Loucy (cell line): ENCODE data around the gene LCK.

Experiments
- H2AFZ ChIP-seq: fragments of 200-600 bp; sonication (generic); 2 replicates; pipeline ENCODE4 v1.6.0; 2016; ENCODE audit warnings: antibody characterized with exemption, mild to moderate bottlenecking, low read length, moderate library complexity
- H3F3A ChIP-seq: fragments of 200-600 bp; 2 replicates; pipeline ENCODE4 v1.6.0; 2016; ENCODE audit warnings: antibody characterized with exemption, low read depth, mild to moderate bottlenecking
- H3K27me3 ChIP-seq: fragments of 200-600 bp; sonication (generic); 2 replicates; pipeline ENCODE4 v1.6.1; 2014; ENCODE audit warnings: low read length, mild to moderate bottlenecking; ENCODE audit not compliant: insufficient read depth, poor library complexity, severe bottlenecking
- H3K36me3 ChIP-seq: fragments of 200-600 bp; sonication (generic); 2 replicates; pipeline ENCODE4 v1.6.1; 2016; ENCODE audit warnings: low read length; ENCODE audit not compliant: insufficient read depth
- H3K4me1 ChIP-seq: fragments of 200-600 bp; sonication (generic); 2 replicates; pipeline ENCODE4 v1.5.1; 2014; ENCODE audit warnings: low read length, mild to moderate bottlenecking; ENCODE audit not compliant: insufficient read depth, poor library complexity, severe bottlenecking
- H3K4me2 ChIP-seq: fragments of 200-600 bp; sonication (generic); 2 replicates; pipeline ENCODE4 v1.6.0; 2014; ENCODE audit warnings: antibody characterized with exemption, low read length, low read depth, mild to moderate bottlenecking; ENCODE audit not compliant: poor library complexity, severe bottlenecking
- H3K4me3 ChIP-seq: fragments of 200-600 bp; sonication (generic); 2 replicates; pipeline ENCODE4 v1.5.1; 2014; ENCODE audit warnings: low read length, mild to moderate bottlenecking, mixed read lengths; ENCODE audit not compliant: poor library complexity, severe bottlenecking
- H3K79me2 ChIP-seq: fragments of 200-600 bp; sonication (generic); 2 replicates; pipeline ENCODE4 v1.6.1; 2014; ENCODE audit warnings: low read length; ENCODE audit not compliant: insufficient read depth
- H3K9ac ChIP-seq: fragments of 200-600 bp; sonication (generic); 2 replicates; pipeline ENCODE4 v1.6.0; 2014; ENCODE audit warnings: mild to moderate bottlenecking, low read depth, low read length, moderate library complexity; ENCODE audit not compliant: poor library complexity, severe bottlenecking
- H3K9me2 ChIP-seq: fragments of 200-600 bp; sonication (generic); replicated peaks from 2 replicates; pipeline ENCODE4 v1.6.1; 2016; ENCODE audit warnings: low read depth, low read length, mixed read lengths
- H3K9me3 ChIP-seq: fragments of 200-600 bp; sonication (generic); 2 replicates; pipeline ENCODE4 v1.6.1; 2014; ENCODE audit warnings: mild to moderate bottlenecking, antibody characterized with exemption, low read length, low read depth; ENCODE audit not compliant: insufficient read depth
- H4K20me1 ChIP-seq: fragments of 200-600 bp; sonication (generic); 2 replicates; pipeline ENCODE4 v1.6.0; 2014; ENCODE audit warnings: antibody characterized with exemption, low read length, mild to moderate bottlenecking; ENCODE audit not compliant: insufficient read depth, poor library complexity, severe bottlenecking
- CTCF ChIP-seq: fragments of 200-600 bp; sonication (generic); conservative IDR thresholded peaks from 2 replicates; pipeline ENCODE4 v1.5.1; 2014; ENCODE audit warnings: mild to moderate bottlenecking, antibody characterized with exemption, low read length
- EZH2phosphoT487 ChIP-seq: fragments of 200-600 bp; IDR thresholded peaks from 2 replicates; pipeline ENCODE4 v1.6.1; 2018; ENCODE audit warnings: antibody characterized with exemption, mild to moderate bottlenecking, moderate library complexity, borderline replicate concordance

The LCK gene

GRCh38 chr1:32221581-32221979, 29.5 kb upstream of the LCK start:
- Histone ChIP-seq H3K9ac (peak overlapping the region; percentile 85), H3K27me3 (no peaks in the 10 kb centered on the region), H3K9me2 (no peaks in the 10 kb centered on the region), H3K4me3 (peak overlapping the region; percentile 90), H4K20me1 (no peaks in the 10 kb centered on the region), H3K9me3 (no peaks in the 10 kb centered on the region), H3K4me1 (peaks cover 27% of the 10 kb centered on the region), H2AFZ (peak overlapping the region; percentile 73; the same call in 1 of the 2 replicates), H3F3A (no peaks in the 10 kb centered on the region), H3K79me2 (peaks cover 22% of the 10 kb centered on the region), H3K36me3 (no peaks in the 10 kb centered on the region; the same call in 1 of the 2 replicates), H3K4me2 (peak overlapping the region; percentile 91)
- TF ChIP-seq CTCF (no peak), EZH2phosphoT487 (no peak)

GRCh38 chr1:32221980-32222755, 28.9 kb upstream of the LCK start, which contains the start of the genes EIF3I and TMEM234:
Gene EIF3I (plus strand): TSS chr1:32222407. CDS start chr1:32222442, 35 bp downstream.
Gene TMEM234 (minus strand): TSS chr1:32222353. CDS start chr1:32222322, 31 bp downstream.
- peaks cover 27% of the 10 kb centered on the region for H3K4me1 ChIP-seq
- no peaks in the 10 kb centered on the region for H3K9me2 ChIP-seq
- peak within 1 kb of the TSS; percentile 73 for H2AFZ ChIP-seq
- peak within 1 kb of the TSS; percentile 85 for H3K9ac ChIP-seq
- no peaks in the 10 kb centered on the region for H3F3A ChIP-seq
- TF ChIP-seq EZH2phosphoT487 (no peak), CTCF (no peak)
- peak within 1 kb of the TSS; percentile 90 for H3K4me3 ChIP-seq
- peak within 1 kb of the TSS; percentile 91 for H3K4me2 ChIP-seq
- peaks cover 22% of the 10 kb centered on the region for H3K79me2 ChIP-seq
- no peaks in the 10 kb centered on the region for H3K9me3 ChIP-seq
- no peaks in the 10 kb centered on the region for H4K20me1 ChIP-seq
- H3K36me3 ChIP-seq, result no peaks in the 10 kb centered on the region; the same call in 1 of the 2 replicates
- no peaks in the 10 kb centered on the region for H3K27me3 ChIP-seq

- H3K4me3 ChIP-seq, result peak overlapping the region; percentile 90
- H3K9me3 ChIP-seq, result no peaks in the 10 kb centered on the region
- H4K20me1 ChIP-seq, result no peaks in the 10 kb centered on the region
- H3K36me3 ChIP-seq, result peaks cover 9% of the 10 kb centered on the region
- no peaks in the 10 kb centered on the region for H3K27me3 ChIP-seq
- no peaks in the 10 kb centered on the region for H3F3A ChIP-seq
- peaks cover 22% of the 10 kb centered on the region for H3K79me2 ChIP-seq
- H3K4me1 ChIP-seq, result peaks cover 27% of the 10 kb centered on the region
- TF ChIP-seq EZH2phosphoT487, result no peak
- peak; percentile 44 for TF ChIP-seq CTCF
- H3K9me2 ChIP-seq, result no peaks in the 10 kb centered on the region
- peak overlapping the region; percentile 91 for H3K4me2 ChIP-seq
- no peak overlapping the region for H2AFZ ChIP-seq
- H3K9ac ChIP-seq, result peak overlapping the region; percentile 85
Measured at GRCh38 chr1:32223683-32224082, 27.4 kb upstream of the LCK start.
